PFSK-1 (cell line): ENCODE results near the gene SLC26A8.

Source experiments
- FOXP2 ChIP-seq: optimal IDR thresholded peaks from 2 replicates; pipeline ENCODE3; 2011; ENCODE audit warnings: borderline replicate concordance, control low read depth, inconsistent platforms; ENCODE audit not compliant: insufficient read depth; ENCODE audit errors: extremely low read length, extremely low read depth
- POLR2AphosphoS5 ChIP-seq: IDR thresholded peaks from 2 replicates; pipeline ENCODE4 v1.6.1; 2012; ENCODE audit warnings: low read depth, mild to moderate bottlenecking, control low read depth, low read length, moderate library complexity
- REST ChIP-seq, 2 experiments: IDR thresholded peaks; 2 replicates each; pipeline versions ENCODE4 v1.6.1 to v1.8.0; 2011 to 2012; ENCODE audit warnings: low read depth in 2 of 2, low read length in 2 of 2, control low read depth in 1 of 2, inconsistent platforms in 1 of 2, mild to moderate bottlenecking in 1 of 2, moderate library complexity in 1 of 2; ENCODE audit not compliant: insufficient read depth in 1 of 2
- SIN3A ChIP-seq: IDR thresholded peaks from 2 replicates; pipeline ENCODE4 v1.6.1; 2012; ENCODE audit warnings: mild to moderate bottlenecking, low read length, moderate library complexity, borderline replicate concordance; ENCODE audit not compliant: insufficient read depth
- TAF1 ChIP-seq: IDR thresholded peaks from 2 replicates; pipeline ENCODE4 v1.6.1; 2012; ENCODE audit warnings: low read length, control low read depth, borderline replicate concordance; ENCODE audit not compliant: insufficient read depth

Gene SLC26A8

GRCh38 chr6:35898003-35898402, 126.4 kb downstream of the SLC26A8 start:
- TF ChIP-seq REST (IDR thresholded peaks at IDR 0.05; ENCODE audit: insufficient read depth in 1 of 2, low read depth in 2 of 2, low read length in 2 of 2) (no peak), FOXP2 (no peak), SIN3A (no peak), TAF1 (no peak), POLR2AphosphoS5 (no peak)

GRCh38 chr6:35897486-35897885, 127.0 kb downstream of the SLC26A8 start:
- TF ChIP-seq POLR2AphosphoS5 (no peak), FOXP2 (no peak), SIN3A (no peak), TAF1 (no peak), REST (IDR thresholded peaks at IDR 0.05; ENCODE audit: insufficient read depth in 1 of 2, low read depth in 2 of 2, low read length in 2 of 2) (no peak)

- no peak for TF ChIP-seq REST (IDR thresholded peaks at IDR 0.05; ENCODE audit: insufficient read depth in 1 of 2, low read depth in 2 of 2, low read length in 2 of 2)
- TF ChIP-seq POLR2AphosphoS5: no peak
- TF ChIP-seq FOXP2: no peak
- no peak for TF ChIP-seq SIN3A
- no peak for TF ChIP-seq TAF1
These were observed 127.4 kb downstream of the SLC26A8 start for GRCh38 chr6:35897036-35897435.

- TF ChIP-seq TAF1 (no peak), REST (IDR thresholded peaks at IDR 0.05; ENCODE audit: insufficient read depth in 1 of 2, low read depth in 2 of 2, low read length in 2 of 2) (no peak), SIN3A (no peak), POLR2AphosphoS5 (no peak), FOXP2 (no peak)
These were observed 128.2 kb downstream of the SLC26A8 start for GRCh38 chr6:35896228-35896627.

GRCh38 chr6:35895560-35895959, 128.9 kb downstream of the SLC26A8 start:
- no peak for TF ChIP-seq POLR2AphosphoS5
- TF ChIP-seq TAF1: no peak
- no peak for TF ChIP-seq SIN3A
